ENCODE measurements around the gene MTAP.

MTAP gene

DNA sequence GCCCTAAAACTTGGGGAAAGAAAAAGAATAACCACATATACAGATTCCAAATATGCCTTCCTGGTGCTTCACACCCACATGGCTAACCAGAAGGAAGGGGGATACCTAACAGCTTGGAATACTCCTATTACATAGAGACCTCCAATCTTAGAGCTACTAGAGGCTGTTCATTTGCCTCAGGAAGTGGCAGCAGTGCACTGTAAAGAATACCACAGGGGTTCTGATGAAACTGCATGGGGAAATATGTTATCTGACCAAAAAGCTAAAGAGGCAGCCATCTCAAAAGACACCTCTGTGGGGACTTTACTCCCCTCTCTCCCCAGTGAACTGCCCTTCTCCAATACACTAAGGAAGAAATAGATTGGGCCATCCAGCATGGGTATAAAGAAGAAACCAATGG lies 125.3 kb downstream of the MTAP start:
- in situ Hi-C loops (cut with MboI; ENCODE audit: low pct_unique_long_range_greater_than_20kb, low sequenced_read_pairs, unreplicated experiment), result no loop called here
- TF ChIP-seq, protein P1, sequence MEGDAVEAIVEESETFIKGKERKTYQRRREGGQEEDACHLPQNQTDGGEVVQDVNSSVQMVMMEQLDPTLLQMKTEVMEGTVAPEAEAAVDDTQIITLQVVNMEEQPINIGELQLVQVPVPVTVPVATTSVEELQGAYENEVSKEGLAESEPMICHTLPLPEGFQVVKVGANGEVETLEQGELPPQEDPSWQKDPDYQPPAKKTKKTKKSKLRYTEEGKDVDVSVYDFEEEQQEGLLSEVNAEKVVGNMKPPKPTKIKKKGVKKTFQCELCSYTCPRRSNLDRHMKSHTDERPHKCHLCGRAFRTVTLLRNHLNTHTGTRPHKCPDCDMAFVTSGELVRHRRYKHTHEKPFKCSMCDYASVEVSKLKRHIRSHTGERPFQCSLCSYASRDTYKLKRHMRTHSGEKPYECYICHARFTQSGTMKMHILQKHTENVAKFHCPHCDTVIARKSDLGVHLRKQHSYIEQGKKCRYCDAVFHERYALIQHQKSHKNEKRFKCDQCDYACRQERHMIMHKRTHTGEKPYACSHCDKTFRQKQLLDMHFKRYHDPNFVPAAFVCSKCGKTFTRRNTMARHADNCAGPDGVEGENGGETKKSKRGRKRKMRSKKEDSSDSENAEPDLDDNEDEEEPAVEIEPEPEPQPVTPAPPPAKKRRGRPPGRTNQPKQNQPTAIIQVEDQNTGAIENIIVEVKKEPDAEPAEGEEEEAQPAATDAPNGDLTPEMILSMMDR (IDR thresholded peaks at IDR 0.05; ENCODE audit: extremely low read depth, insufficient read depth, missing control alignments), result no peak
- no peak for DNase-seq (ENCODE audit: low spot score)

DNA sequence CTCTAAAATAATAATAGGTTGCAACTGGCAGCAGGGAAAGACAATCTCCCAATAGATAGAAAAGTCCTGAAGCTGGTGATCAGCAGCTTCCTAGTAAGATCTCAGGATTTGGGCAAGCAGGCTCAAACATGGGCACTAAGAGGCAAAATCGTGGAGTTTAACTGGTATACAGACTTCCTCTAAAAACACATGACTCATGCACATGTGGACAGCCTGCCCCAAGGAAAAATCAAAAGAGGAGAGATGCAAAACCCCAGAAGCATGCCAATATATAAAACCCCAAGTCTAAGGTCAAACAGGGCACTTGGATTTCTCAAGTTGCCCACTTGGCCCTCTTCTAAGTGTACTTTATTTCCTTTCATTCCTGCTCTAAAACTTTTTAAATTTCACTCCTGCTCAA lies 129.0 kb downstream of the MTAP start:
- TF ChIP-seq, protein P1 (IDR thresholded peaks at IDR 0.05; ENCODE audit: extremely low read depth, insufficient read depth, missing control alignments), result no peak
- DNase-seq (ENCODE audit: low spot score), result no peak
- in situ Hi-C loops (cut with MboI; ENCODE audit: low pct_unique_long_range_greater_than_20kb, low sequenced_read_pairs, unreplicated experiment), result no loop called here

DNA sequence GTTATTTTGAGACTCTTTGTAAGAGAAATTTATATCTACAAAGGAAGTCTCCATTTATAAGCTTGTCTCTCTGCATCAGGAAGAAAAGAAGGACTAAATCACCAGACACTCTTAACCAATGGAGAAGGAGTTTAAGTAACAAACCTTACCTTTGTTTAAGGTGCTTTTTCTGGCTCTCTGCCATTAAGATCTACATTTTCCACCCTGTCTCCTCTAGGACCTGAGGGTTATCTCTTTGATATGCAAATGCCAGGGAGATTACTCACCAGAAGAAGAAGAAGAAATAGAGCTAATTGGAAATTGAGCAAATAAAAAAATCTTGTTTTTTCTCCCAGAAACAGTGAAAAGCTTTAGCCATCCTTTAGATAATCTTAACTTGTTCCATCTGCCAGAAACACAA lies 130.8 kb downstream of the MTAP start:
- TF ChIP-seq, protein P1 (IDR thresholded peaks at IDR 0.05; ENCODE audit: extremely low read depth, insufficient read depth, missing control alignments), result no peak
- no peak for DNase-seq (ENCODE audit: low spot score)
- in situ Hi-C loops (cut with MboI; ENCODE audit: low pct_unique_long_range_greater_than_20kb, low sequenced_read_pairs, unreplicated experiment), result no loop called here

DNA sequence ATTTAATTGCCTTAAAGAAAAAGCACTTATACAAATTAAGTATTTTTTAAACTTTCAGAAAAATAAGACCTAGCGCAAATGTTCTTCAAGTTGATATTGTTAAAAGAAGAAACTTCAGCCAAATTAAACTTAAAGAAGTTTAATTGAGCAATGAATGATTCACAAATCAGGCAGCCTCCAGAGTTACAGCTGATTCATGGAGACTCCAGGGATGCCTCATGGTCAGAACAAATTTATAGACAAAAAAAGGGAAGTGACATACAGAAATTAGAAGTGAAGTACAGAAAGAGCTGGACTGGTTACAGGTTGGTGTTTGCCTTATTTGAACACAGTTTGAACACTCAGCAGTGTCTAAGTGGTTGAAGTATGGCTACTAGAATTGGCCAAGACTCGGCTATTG lies 131.4 kb downstream of the MTAP start:
- no peak for DNase-seq (ENCODE audit: low spot score)
- in situ Hi-C loops (cut with MboI; ENCODE audit: low pct_unique_long_range_greater_than_20kb, low sequenced_read_pairs, unreplicated experiment), result no loop called here
- TF ChIP-seq, protein P1 (IDR thresholded peaks at IDR 0.05; ENCODE audit: extremely low read depth, insufficient read depth, missing control alignments), result no peak

DNA sequence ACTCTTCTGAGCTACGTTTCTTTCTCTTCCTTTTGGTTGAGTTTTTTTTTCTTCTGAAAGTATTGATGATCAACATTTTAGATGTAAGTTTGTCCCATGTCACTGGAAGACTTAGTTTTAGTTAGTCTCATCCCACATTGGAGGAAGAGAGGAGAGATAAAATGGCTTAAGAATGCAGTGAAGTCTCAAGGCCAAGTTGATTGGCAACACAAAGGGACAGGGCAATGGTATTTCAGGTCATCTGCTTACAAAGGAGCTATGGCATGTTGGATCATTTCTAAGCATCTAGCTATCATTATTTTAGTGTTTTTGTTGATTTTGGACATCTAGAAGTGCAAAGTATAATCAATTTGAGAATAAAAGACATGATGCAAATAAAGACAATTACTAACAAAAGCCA lies 133.2 kb downstream of the MTAP start:
- TF ChIP-seq, protein P1 (IDR thresholded peaks at IDR 0.05; ENCODE audit: extremely low read depth, insufficient read depth, missing control alignments), result no peak
- no peak for DNase-seq (ENCODE audit: low spot score)
- in situ Hi-C loops (cut with MboI; ENCODE audit: low pct_unique_long_range_greater_than_20kb, low sequenced_read_pairs, unreplicated experiment), result no loop called here

DNA sequence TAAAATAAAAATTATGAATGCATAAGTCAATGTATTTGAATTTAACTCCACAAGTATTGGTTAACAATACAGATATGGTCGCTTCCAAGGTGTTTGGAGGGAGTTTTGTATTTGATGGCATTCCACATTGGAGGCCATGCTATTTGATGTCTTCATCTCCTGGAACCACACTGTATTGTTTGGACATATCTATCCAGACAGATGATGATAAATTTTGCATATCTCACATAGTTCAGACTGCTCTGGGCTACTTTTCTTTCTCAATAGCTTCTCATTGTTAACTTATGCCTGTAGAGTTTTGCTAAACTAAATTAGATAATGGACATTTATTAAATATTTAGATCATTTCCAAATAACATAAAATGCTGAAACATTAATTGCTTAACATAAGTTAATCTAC lies 133.7 kb downstream of the MTAP start:
- DNase-seq (ENCODE audit: low spot score), result no peak
- TF ChIP-seq, protein P1 (IDR thresholded peaks at IDR 0.05; ENCODE audit: extremely low read depth, insufficient read depth, missing control alignments), result no peak
- in situ Hi-C loops (cut with MboI; ENCODE audit: low pct_unique_long_range_greater_than_20kb, low sequenced_read_pairs, unreplicated experiment), result no loop called here
